HG03378 (cell line): ENCODE measurements around the gene COBL.
A peak's percentile ranks its signal among the peaks of the same experiment; 100 is the strongest.
"Not testable (repeated sequence)": the region's sequence is repeated elsewhere in the genome, so short reads cannot be mapped to it uniquely, and the experiment has no call there.

Experiments used
- ATAC-seq: cut with Tn5 transposase; IDR thresholded peaks from one replicate; pipeline ENCODE4 v1.9.1; 2021; ENCODE audit warnings: mild to moderate bottlenecking, moderate library complexity; ENCODE audit not compliant: unreplicated experiment

COBL gene

GRCh38 chr7:51213618-51214017 is 103.0 kb downstream of the COBL start:
- ATAC-seq: peak; percentile 48

- ATAC-seq: no peak
These were observed 105.8 kb downstream of the COBL start for GRCh38 chr7:51210766-51211165.

GRCh38 chr7:51209426-51209825 is 107.2 kb downstream of the COBL start:
- no peak for ATAC-seq

GRCh38 chr7:51208125-51208524 is 108.5 kb downstream of the COBL start:
- not testable (repeated sequence) for ATAC-seq

- no peak for ATAC-seq
These were observed 118.0 kb downstream of the COBL start for GRCh38 chr7:51198654-51199053.

GRCh38 chr7:51190969-51191368 is 125.6 kb downstream of the COBL start:
- no peak for ATAC-seq

- no peak for ATAC-seq
These were observed 126.8 kb downstream of the COBL start for GRCh38 chr7:51189777-51190176.

- no peak for ATAC-seq
These were observed 127.6 kb downstream of the COBL start for GRCh38 chr7:51188987-51189386.

GRCh38 chr7:51187941-51188340 is 128.7 kb downstream of the COBL start:
- no peak for ATAC-seq

- no peak for ATAC-seq
These were observed 130.1 kb downstream of the COBL start for GRCh38 chr7:51186531-51186930.

- ATAC-seq: no peak
These were observed 133.9 kb downstream of the COBL start for GRCh38 chr7:51182636-51183166.

- ATAC-seq: no peak
These were observed 136.5 kb downstream of the COBL start for GRCh38 chr7:51180092-51180491.

GRCh38 chr7:51175992-51176388 is 140.6 kb downstream of the COBL start:
- no peak for ATAC-seq

- ATAC-seq: no peak
These were observed 141.2 kb downstream of the COBL start for GRCh38 chr7:51175316-51175991.

GRCh38 chr7:51165337-51165736 is 151.3 kb downstream of the COBL start:
- ATAC-seq: no peak

- peak; percentile 97 for ATAC-seq
These were observed 153.8 kb downstream of the COBL start for GRCh38 chr7:51162724-51163329.

- no peak for ATAC-seq
These were observed 154.7 kb downstream of the COBL start for GRCh38 chr7:51161937-51162336.

- no peak for ATAC-seq
These were observed 155.5 kb downstream of the COBL start for GRCh38 chr7:51160990-51161615.

GRCh38 chr7:51160411-51160810 is 156.2 kb downstream of the COBL start:
- ATAC-seq: no peak

GRCh38 chr7:51158742-51159445 is 157.7 kb downstream of the COBL start:
- no peak for ATAC-seq

GRCh38 chr7:51158211-51158610 is 158.4 kb downstream of the COBL start:
- ATAC-seq: no peak
